ENCODE results near the gene FYN. TPM values are rescaled to one million over a fixed set of nuclear protein-coding genes. Genes with fewer than 3 reads are reported as not detected.

The FYN gene
- polyA plus RNA-seq, 3 donors, result 88.4 to 149 (median 114) TPM

DNA sequence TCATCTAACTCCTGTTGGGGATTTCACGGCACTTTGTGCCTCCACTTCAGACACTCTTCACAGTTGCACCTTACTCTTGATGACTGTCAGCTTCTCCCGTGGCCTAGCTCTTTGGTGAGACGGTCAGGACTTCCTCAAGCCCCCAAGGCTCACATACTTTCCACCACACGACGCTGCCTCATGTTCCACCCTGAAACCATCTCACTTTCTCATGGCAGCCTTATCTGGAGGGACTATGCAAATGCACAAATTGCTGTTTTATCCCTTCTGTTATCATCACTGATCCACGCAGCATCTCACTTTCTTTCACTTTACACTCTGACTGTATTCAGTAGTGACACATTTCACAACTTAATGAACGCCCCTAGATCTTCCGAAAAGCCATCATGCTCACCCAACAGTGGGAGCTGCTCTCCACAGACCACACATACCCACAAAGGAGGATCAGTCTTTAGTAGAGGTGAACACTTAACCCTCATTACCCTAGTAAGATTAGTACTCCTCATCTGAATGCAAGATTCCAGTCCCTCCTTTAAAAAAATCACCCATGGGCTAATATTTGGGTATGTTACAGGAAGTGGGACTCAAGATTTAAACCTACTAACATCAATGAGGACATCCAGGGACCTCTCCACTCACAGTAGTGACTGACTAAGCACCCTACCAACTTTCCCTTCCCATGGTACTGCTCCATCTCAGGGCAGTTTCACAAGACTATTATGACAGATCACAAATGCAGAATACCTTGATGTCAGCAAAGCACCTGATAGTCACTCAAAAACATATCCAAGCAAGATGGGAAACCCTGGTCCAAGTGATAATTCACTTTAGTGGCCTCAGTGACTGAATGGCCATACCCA is 35.4 kb downstream of the FYN start:
- Histone ChIP-seq H4K20me1 (ENCODE audit: insufficient read depth, low read length) (peaks cover 100% of the 10 kb centered on the region), H3K36me3 (replicated peaks in 1 of 2; ENCODE audit: control insufficient read depth in 1 of 2, insufficient read depth in 2 of 2, low read length in 2 of 2) (peaks cover 0 to 57% of the 10 kb centered on the region in 2 donors), H2AFZ (ENCODE audit: insufficient read depth, low read depth, low read length, poor library complexity, severe bottlenecking) (no peak overlapping the region), H3K4me2 (replicated peaks; ENCODE audit: extremely low read depth, low read length, poor library complexity, severe bottlenecking) (no peak overlapping the region), H3K27ac (ENCODE audit: low read depth in 1 of 2, low read length in 2 of 2) (no peak overlapping the region), H3K9me3 (replicated peaks in 1 of 2; ENCODE audit: control insufficient read depth in 1 of 2, insufficient read depth in 1 of 2, low read length in 2 of 2) (no peaks in the 10 kb centered on the region), H3K27me3 (ENCODE audit: control insufficient read depth in 2 of 2, insufficient read depth in 2 of 2, low read length in 2 of 2) (no peaks in the 10 kb centered on the region), H3K79me2 (ENCODE audit: insufficient read depth, low read length) (peaks cover 74% of the 10 kb centered on the region), H3K9ac (ENCODE audit: insufficient read depth, low read length, poor library complexity, severe bottlenecking) (no peak overlapping the region), H3K4me1 (ENCODE audit: control insufficient read depth in 1 of 2, insufficient read depth in 2 of 2, low read length in 2 of 2) (peaks cover 23 to 29% of the 10 kb centered on the region in 2 donors), H3K4me3 (replicated peaks in 1 of 3; ENCODE audit: low read depth in 2 of 3, low read length in 3 of 3) (no peak overlapping the region)
- no peak overlapping the region for H3K4me3 Mint-ChIP-seq
- H3K36me3 Mint-ChIP-seq, result peaks cover 37 to 54% of the 10 kb centered on the region in 2 donors
- intact Hi-C loops (cut with micrococcal nuclease), result no loop called here
- peaks cover 9% of the 10 kb centered on the region for H3K4me1 Mint-ChIP-seq
- peaks cover 0 to 2% (median 2%) of the 10 kb centered on the region in 3 donors for H3K27me3 Mint-ChIP-seq (ENCODE audit: low read depth in 3 of 3)
- H3K27ac Mint-ChIP-seq, result peak overlapping the region in 5 of 7 donors; percentile 16 to 84 (median 21)
- TF ChIP-seq, protein P1, sequence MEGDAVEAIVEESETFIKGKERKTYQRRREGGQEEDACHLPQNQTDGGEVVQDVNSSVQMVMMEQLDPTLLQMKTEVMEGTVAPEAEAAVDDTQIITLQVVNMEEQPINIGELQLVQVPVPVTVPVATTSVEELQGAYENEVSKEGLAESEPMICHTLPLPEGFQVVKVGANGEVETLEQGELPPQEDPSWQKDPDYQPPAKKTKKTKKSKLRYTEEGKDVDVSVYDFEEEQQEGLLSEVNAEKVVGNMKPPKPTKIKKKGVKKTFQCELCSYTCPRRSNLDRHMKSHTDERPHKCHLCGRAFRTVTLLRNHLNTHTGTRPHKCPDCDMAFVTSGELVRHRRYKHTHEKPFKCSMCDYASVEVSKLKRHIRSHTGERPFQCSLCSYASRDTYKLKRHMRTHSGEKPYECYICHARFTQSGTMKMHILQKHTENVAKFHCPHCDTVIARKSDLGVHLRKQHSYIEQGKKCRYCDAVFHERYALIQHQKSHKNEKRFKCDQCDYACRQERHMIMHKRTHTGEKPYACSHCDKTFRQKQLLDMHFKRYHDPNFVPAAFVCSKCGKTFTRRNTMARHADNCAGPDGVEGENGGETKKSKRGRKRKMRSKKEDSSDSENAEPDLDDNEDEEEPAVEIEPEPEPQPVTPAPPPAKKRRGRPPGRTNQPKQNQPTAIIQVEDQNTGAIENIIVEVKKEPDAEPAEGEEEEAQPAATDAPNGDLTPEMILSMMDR (IDR thresholded peaks at IDR 0.05), result no peak
- 93% methylated on average over 8 of the region's 8 CpGs for WGBS (ENCODE audit: insufficient coverage)
- H3K9me3 Mint-ChIP-seq, result peaks cover 0 to 2% (median 0%) of the 10 kb centered on the region in 7 donors
- DNase-seq, result peak in 1 of 3 donors; percentile 36

GRCh38 chr6:111837007-111837406 is 36.2 kb downstream of the FYN start:
- Mint-ChIP-seq H3K27ac (no peak overlapping the region), H3K9me3 (peaks cover 0 to 2% (median 0%) of the 10 kb centered on the region in 7 donors), H3K27me3 (ENCODE audit: low read depth in 3 of 3) (peaks cover 0 to 2% (median 2%) of the 10 kb centered on the region in 3 donors), H3K36me3 (peaks cover 37 to 54% of the 10 kb centered on the region in 2 donors), H3K4me3 (no peak overlapping the region), H3K4me1 (peaks cover 9% of the 10 kb centered on the region)
- TF ChIP-seq, protein P1 (IDR thresholded peaks at IDR 0.05), result no peak
- no peak for DNase-seq
- peaks cover 65% of the 10 kb centered on the region for H3K79me2 ChIP-seq (ENCODE audit: insufficient read depth, low read length)
- no peak overlapping the region for H3K27ac ChIP-seq (ENCODE audit: low read depth in 1 of 2, low read length in 2 of 2)
- H2AFZ ChIP-seq (ENCODE audit: insufficient read depth, low read depth, low read length, poor library complexity, severe bottlenecking), result no peak overlapping the region
- WGBS (ENCODE audit: insufficient coverage), result no CpG with 5 or more reads among the region's 6 CpGs
- H3K9ac ChIP-seq (ENCODE audit: insufficient read depth, low read length, poor library complexity, severe bottlenecking), result no peak overlapping the region
- no peaks in the 10 kb centered on the region for H3K9me3 ChIP-seq (replicated peaks in 1 of 2; ENCODE audit: control insufficient read depth in 1 of 2, insufficient read depth in 1 of 2, low read length in 2 of 2)
- H3K4me2 ChIP-seq (replicated peaks; ENCODE audit: extremely low read depth, low read length, poor library complexity, severe bottlenecking), result no peak overlapping the region
- peaks cover 0 to 59% of the 10 kb centered on the region in 2 donors for H3K36me3 ChIP-seq (replicated peaks in 1 of 2; ENCODE audit: control insufficient read depth in 1 of 2, insufficient read depth in 2 of 2, low read length in 2 of 2)
- intact Hi-C loops (cut with micrococcal nuclease), result no loop called here
- peaks cover 14 to 20% of the 10 kb centered on the region in 2 donors for H3K4me1 ChIP-seq (ENCODE audit: control insufficient read depth in 1 of 2, insufficient read depth in 2 of 2, low read length in 2 of 2)
- peaks cover 100% of the 10 kb centered on the region for H4K20me1 ChIP-seq (ENCODE audit: insufficient read depth, low read length)
- H3K27me3 ChIP-seq (ENCODE audit: control insufficient read depth in 2 of 2, insufficient read depth in 2 of 2, low read length in 2 of 2), result no peaks in the 10 kb centered on the region
- H3K4me3 ChIP-seq (replicated peaks in 1 of 3; ENCODE audit: low read depth in 2 of 3, low read length in 3 of 3), result no peak overlapping the region

Data from CD14-positive monocyte (primary cell).